ENCODE measurements around the gene EPB41.
"Not testable (repeated sequence)": the region's sequence is repeated elsewhere in the genome, so short reads cannot be mapped to it uniquely, and the experiment has no call there.

EPB41 gene

DNA sequence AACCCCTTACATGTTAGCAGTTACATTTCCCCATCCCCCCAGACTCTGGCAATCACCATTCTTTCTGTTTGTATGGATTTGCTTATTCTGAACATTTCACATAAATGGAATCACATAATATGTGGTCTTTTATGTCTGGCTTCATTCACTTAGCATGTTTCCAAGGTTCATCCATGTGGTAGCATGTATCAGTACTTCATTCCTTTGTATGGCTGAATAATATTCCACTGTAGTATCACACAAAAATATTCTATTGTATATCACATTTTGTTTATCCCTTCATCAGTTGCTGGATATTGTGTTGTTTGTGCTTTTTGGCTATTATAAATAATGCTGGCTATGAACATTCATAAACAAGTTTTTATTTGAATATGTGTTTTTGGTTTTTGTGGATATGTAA is 22.2 kb downstream of the EPB41 start:
- H4K20me1 ChIP-seq (ENCODE audit: insufficient read depth, low read length), result peaks cover 7% of the 10 kb centered on the region; the same call in 1 of the 2 replicates
- H3K36me3 ChIP-seq (replicated peaks; ENCODE audit: low read depth, low read length), result no peaks in the 10 kb centered on the region
- H2AFZ ChIP-seq (ENCODE audit: low read depth, low read length), result no peak overlapping the region
- H3K9ac ChIP-seq (ENCODE audit: low read length), result no peak overlapping the region
- no peaks in the 10 kb centered on the region for H3K27me3 ChIP-seq (ENCODE audit: low read depth, low read length)
- H3K9me3 ChIP-seq (ENCODE audit: insufficient read depth, low read length), result no peaks in the 10 kb centered on the region
- peaks cover 54% of the 10 kb centered on the region for H3K79me2 ChIP-seq (ENCODE audit: low read length)
- H3K27ac ChIP-seq (ENCODE audit: low read length), result no peak overlapping the region
- H3K4me2 ChIP-seq (ENCODE audit: low read length), result no peak overlapping the region
- H3K4me1 ChIP-seq (ENCODE audit: low read length), result no peaks in the 10 kb centered on the region
- H3K4me3 ChIP-seq (ENCODE audit: low read length), result no peak overlapping the region
- TF ChIP-seq EZH2phosphoT487 (IDR thresholded peaks at IDR 0.05; ENCODE audit: low read depth), result no peak
- no peak for TF ChIP-seq CTCF (IDR thresholded peaks at IDR 0.05; ENCODE audit: low read depth, low read length)

DNA sequence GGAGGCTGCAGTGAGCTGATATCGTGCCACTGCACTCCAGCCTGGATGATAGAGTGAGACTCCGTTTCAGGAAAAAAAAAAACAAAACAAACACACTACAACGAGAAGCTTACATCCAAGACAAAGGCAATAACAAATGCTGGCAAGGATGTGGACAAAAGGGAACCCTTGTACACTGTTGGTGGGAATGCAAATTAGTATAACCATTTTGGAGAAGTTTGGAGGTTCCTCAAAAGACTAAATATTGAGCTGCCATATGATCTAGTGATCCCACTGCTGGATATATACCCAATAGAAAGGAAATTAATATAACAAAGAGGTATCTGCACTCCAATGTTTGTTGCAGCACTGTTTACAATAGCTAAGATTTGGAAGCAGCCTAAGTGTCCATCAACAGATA is 29.2 kb downstream of the EPB41 start:
- H3K4me2 ChIP-seq (ENCODE audit: low read length); H3K4me1 ChIP-seq (ENCODE audit: low read length); H3K36me3 ChIP-seq (replicated peaks; ENCODE audit: low read depth, low read length); H3K9ac ChIP-seq (ENCODE audit: low read length); H4K20me1 ChIP-seq (ENCODE audit: insufficient read depth, low read length); H3K4me3 ChIP-seq (ENCODE audit: low read length); H3K9me3 ChIP-seq (ENCODE audit: insufficient read depth, low read length); H2AFZ ChIP-seq (ENCODE audit: low read depth, low read length); H3K27me3 ChIP-seq (ENCODE audit: low read depth, low read length); H3K27ac ChIP-seq (ENCODE audit: low read length): not testable (repeated sequence)
- H3K79me2 ChIP-seq (ENCODE audit: low read length), result peaks cover 16% of the 10 kb centered on the region

- Histone ChIP-seq H3K9ac (ENCODE audit: low read length) (no peak overlapping the region), H2AFZ (ENCODE audit: low read depth, low read length) (no peak overlapping the region), H4K20me1 (ENCODE audit: insufficient read depth, low read length) (no peaks in the 10 kb centered on the region; the same call in 1 of the 2 replicates), H3K4me2 (ENCODE audit: low read length) (no peak overlapping the region), H3K79me2 (ENCODE audit: low read length) (no peaks in the 10 kb centered on the region; the same call in 1 of the 2 replicates), H3K27ac (ENCODE audit: low read length) (no peak overlapping the region), H3K27me3 (ENCODE audit: low read depth, low read length) (no peaks in the 10 kb centered on the region), H3K4me3 (ENCODE audit: low read length) (no peak overlapping the region), H3K4me1 (ENCODE audit: low read length) (no peaks in the 10 kb centered on the region), H3K9me3 (ENCODE audit: insufficient read depth, low read length) (no peaks in the 10 kb centered on the region), H3K36me3 (replicated peaks; ENCODE audit: low read depth, low read length) (no peaks in the 10 kb centered on the region)
- TF ChIP-seq CTCF (IDR thresholded peaks at IDR 0.05; ENCODE audit: low read depth, low read length), result no peak
- no peak for TF ChIP-seq EZH2phosphoT487 (IDR thresholded peaks at IDR 0.05; ENCODE audit: low read depth)
Observed at GRCh38 chr1:28950006-28950405, 35.6 kb downstream of the EPB41 start.

- Histone ChIP-seq H3K27ac (ENCODE audit: low read length) (no peak overlapping the region), H3K9ac (ENCODE audit: low read length) (no peak overlapping the region), H3K27me3 (ENCODE audit: low read depth, low read length) (no peaks in the 10 kb centered on the region), H4K20me1 (ENCODE audit: insufficient read depth, low read length) (no peaks in the 10 kb centered on the region; the same call in 1 of the 2 replicates), H2AFZ (ENCODE audit: low read depth, low read length) (no peak overlapping the region), H3K79me2 (ENCODE audit: low read length) (no peaks in the 10 kb centered on the region; the same call in 1 of the 2 replicates), H3K4me3 (ENCODE audit: low read length) (no peak overlapping the region), H3K4me1 (ENCODE audit: low read length) (no peaks in the 10 kb centered on the region), H3K36me3 (replicated peaks; ENCODE audit: low read depth, low read length) (no peaks in the 10 kb centered on the region), H3K9me3 (ENCODE audit: insufficient read depth, low read length) (no peaks in the 10 kb centered on the region), H3K4me2 (ENCODE audit: low read length) (no peak overlapping the region)
- no peak for TF ChIP-seq CTCF (IDR thresholded peaks at IDR 0.05; ENCODE audit: low read depth, low read length)
- no peak for TF ChIP-seq EZH2phosphoT487 (IDR thresholded peaks at IDR 0.05; ENCODE audit: low read depth)
Observed at GRCh38 chr1:28950449-28950848, 36.1 kb downstream of the EPB41 start.
